ENCODE measurements around the gene CAMK1D.

Gene CAMK1D

DNA sequence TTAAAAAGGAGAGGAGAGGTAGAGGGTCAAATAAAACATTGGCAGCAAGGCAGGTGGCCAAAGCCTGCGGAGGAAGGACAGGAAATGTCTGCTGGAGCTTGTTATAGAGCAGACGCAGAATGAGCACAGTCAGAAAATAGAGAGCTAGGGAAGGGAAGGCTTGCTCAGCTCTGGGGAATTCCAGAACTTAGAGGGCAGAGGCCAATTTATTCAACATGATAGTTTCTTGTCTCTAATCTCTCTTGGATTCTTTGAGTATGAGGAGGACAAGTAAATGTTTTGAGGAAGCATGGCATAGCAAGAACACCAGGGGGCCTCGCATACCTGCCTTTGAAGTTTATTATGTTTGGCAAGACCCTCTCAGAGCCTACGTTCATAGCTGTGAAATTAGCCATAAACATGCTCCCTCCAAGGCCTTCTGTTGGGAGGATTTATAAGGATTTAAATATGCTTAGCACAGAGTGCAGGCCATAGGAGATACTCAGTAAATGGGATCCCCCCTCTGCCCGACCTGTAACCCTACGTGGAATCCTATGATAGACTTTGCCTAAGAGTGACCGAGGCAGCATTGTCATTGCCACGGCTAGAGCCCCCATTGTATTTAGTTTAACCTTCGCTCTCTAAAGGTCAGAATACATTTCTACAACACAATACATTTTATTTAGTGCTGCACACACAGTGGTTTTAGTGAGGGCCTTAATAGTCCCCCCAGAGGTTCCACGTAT lies 358.3 kb downstream of the CAMK1D start:
- TF ChIP-seq, protein P1, sequence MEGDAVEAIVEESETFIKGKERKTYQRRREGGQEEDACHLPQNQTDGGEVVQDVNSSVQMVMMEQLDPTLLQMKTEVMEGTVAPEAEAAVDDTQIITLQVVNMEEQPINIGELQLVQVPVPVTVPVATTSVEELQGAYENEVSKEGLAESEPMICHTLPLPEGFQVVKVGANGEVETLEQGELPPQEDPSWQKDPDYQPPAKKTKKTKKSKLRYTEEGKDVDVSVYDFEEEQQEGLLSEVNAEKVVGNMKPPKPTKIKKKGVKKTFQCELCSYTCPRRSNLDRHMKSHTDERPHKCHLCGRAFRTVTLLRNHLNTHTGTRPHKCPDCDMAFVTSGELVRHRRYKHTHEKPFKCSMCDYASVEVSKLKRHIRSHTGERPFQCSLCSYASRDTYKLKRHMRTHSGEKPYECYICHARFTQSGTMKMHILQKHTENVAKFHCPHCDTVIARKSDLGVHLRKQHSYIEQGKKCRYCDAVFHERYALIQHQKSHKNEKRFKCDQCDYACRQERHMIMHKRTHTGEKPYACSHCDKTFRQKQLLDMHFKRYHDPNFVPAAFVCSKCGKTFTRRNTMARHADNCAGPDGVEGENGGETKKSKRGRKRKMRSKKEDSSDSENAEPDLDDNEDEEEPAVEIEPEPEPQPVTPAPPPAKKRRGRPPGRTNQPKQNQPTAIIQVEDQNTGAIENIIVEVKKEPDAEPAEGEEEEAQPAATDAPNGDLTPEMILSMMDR (IDR thresholded peaks at IDR 0.05; ENCODE audit: insufficient read depth, low read depth, low read length, missing control alignments): peak; percentile 39
- DNase-seq (ENCODE audit: low read depth): peak; percentile 48
- no peak overlapping the region for H3K4me3 ChIP-seq (ENCODE audit: low read depth, low read length)

DNA sequence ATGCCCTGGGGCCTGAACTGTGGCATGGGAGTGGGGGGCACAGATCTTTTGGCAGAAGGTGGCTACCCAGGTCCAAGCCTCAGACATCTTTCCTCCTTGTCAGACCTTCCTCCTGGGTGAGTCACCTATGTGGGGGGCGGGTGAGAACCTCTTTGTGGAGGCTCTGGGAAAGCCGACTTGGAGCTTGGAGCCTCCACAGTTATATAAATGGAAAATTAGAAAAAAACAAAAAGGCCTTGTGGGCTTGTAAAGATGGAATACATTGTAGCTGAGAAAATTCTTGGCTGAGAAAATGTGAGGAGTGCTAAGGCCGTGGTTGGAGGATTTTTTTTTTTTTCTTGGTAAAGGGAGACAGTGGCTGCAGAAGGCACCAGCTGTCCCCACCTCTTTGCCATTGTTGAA lies 359.7 kb downstream of the CAMK1D start:
- no peak for DNase-seq (ENCODE audit: low read depth)
- TF ChIP-seq, protein P1 (IDR thresholded peaks at IDR 0.05; ENCODE audit: insufficient read depth, low read depth, low read length, missing control alignments): no peak
- H3K4me3 ChIP-seq (ENCODE audit: low read depth, low read length): no peak overlapping the region

DNA sequence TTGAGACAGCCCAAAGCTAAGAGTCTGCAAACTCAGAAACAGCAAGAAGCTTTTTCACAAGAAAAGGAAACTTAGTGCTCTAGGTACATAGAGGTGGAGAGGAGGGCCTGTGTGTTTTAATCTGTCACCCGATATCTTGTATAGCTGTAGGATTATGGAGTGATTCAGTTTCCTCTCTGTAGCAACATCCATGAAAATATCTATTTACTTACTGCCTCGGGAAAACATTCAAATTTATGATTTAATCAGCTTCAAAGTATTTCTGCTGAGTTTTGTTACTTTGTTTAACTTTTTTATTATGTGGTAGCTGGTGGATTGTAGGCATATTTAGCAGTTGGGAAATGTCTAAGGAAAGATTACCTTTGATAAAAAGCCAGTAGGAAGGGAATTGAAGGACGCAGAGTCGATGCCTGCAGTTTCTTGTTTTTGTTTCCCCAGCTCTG lies 360.2 kb downstream of the CAMK1D start:
- TF ChIP-seq, protein P1 (IDR thresholded peaks at IDR 0.05; ENCODE audit: insufficient read depth, low read depth, low read length, missing control alignments): no peak
- no peak for DNase-seq (ENCODE audit: low read depth)
- no peak overlapping the region for H3K4me3 ChIP-seq (ENCODE audit: low read depth, low read length)

- no peak overlapping the region for H3K4me3 ChIP-seq (ENCODE audit: low read depth, low read length)
- DNase-seq (ENCODE audit: low read depth): no peak
- TF ChIP-seq, protein P1 (IDR thresholded peaks at IDR 0.05; ENCODE audit: insufficient read depth, low read depth, low read length, missing control alignments): no peak
Measured at GRCh38 chr10:12710157-12710556, 360.8 kb downstream of the CAMK1D start.

- TF ChIP-seq, protein P1 (IDR thresholded peaks at IDR 0.05; ENCODE audit: insufficient read depth, low read depth, low read length, missing control alignments): peak; percentile 95
- H3K4me3 ChIP-seq (ENCODE audit: low read depth, low read length): no peak overlapping the region
- peak; percentile 85 for DNase-seq (ENCODE audit: low read depth)
Measured at GRCh38 chr10:12710594-12711349, 361.4 kb downstream of the CAMK1D start.

GRCh38 chr10:12711350-12711708 lies 362.0 kb downstream of the CAMK1D start:
- DNase-seq (ENCODE audit: low read depth): no peak
- TF ChIP-seq, protein P1 (IDR thresholded peaks at IDR 0.05; ENCODE audit: insufficient read depth, low read depth, low read length, missing control alignments): no peak

More at GRCh38 chr10:12711350-12711708, 362.0 kb downstream of the CAMK1D start:
- H3K4me3 ChIP-seq (ENCODE audit: low read depth, low read length): no peak overlapping the region
